ENCODE measurements around the gene ASB2.

The ASB2 gene

DNA sequence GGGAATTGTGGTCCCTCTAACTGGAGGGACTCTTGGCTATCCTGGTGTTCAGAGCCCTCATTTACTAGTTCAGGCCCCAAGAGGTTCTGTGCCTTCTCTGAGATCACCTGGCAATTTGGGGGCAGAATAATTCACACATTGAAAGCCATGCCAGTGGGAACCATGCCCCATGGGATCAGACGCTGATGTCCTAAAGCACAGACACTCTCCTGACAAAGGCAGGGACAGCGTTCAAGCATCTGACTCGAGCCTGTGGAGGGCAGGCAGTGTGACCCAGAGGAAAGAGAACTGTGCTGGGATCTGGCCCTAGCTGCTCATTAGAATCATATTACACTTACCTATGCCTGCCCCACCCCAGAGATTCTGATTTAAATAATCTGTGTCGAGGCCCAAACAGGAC is 2.4 kb upstream of the ASB2 start:
- DNase-seq: no peak

DNA sequence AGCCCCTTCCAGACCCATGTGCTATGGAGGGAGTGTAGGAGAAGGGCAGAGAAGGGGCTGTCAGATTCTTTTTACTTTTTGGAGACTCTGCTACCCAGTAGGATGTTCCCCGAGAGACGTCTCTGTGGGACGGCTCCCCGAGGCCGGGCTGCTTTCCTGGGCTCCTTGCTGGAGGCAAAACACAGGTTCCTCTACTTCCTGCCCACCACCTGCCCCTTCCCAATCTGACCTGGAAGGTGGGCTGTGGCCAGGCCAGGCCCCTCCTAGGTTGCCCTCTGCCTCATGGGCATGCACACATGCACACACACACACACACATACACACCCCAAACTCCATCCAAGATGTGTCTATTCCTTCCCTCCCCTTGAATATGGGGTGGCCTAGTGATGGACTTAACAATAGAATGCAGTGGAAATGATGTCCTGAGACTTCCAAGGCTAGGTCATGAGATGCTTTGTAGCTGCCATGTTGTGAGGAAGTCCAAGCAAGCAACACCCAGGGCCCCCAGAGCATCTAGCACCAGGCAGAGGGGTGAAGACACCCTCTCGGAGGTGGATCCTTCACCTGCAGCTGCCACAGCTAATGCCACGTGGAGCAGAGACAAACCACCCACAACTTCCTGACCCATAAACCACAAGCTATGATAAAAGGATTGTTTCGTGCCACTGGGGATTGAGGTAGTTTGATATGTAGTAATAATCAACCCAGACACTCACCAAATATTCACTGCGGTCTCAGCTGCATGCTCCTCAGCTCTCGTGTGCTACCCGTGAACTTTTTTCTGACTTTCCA is 1.6 kb upstream of the ASB2 start:
- peak; percentile 27 to 85 (median 68) for DNase-seq

DNA sequence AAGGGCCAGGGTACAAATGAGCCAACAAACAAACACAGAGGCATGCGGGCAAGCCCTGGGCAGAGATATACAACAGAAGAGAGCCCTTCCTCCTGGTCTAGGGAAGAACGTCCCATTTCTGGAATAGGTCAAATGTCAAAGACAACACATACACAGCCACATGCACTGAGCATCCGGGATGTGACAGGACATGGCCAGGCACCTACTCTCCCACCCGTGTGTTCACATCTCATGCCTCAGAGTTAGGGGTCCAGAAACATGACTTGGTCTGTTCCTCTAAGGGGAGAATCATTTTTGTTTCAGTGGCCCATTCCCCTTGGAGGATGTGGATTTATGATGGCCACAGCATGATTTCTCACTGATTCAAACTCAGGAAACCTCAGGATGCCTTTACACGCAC is 801 bp upstream of the ASB2 start:
- no peak for DNase-seq

DNA sequence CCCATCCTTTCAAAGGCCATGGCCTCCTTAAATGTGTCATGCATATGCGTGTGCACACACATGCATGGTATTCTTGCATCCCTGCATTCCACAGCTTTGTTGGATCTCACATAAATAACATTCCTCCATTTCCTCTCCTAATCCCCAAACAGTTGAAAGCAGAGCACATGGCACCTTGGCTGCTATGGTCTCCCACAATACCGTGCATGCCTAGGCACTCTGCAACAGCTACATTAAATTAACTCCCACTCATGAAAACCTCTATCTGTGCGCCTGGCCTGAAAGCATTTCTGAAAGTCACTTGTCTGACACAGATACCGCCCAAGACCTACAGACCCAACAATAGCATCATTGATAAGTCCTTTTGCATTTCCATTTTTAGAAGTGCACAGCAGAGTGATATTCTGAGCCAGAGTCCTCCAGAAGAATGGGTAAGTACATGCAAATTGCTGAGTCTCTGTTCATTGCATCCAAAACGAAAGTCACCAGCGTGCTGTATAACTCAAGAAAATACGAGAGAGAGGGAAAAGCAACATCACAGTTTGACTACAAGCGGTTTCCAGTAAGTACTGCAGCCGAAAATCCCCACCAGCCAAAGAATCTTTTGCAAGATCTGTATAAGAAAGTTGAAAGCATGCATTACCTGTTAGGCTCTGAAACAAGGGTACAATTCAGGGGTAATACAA is 436 bp downstream of the ASB2 start:
- no peak for DNase-seq

DNA sequence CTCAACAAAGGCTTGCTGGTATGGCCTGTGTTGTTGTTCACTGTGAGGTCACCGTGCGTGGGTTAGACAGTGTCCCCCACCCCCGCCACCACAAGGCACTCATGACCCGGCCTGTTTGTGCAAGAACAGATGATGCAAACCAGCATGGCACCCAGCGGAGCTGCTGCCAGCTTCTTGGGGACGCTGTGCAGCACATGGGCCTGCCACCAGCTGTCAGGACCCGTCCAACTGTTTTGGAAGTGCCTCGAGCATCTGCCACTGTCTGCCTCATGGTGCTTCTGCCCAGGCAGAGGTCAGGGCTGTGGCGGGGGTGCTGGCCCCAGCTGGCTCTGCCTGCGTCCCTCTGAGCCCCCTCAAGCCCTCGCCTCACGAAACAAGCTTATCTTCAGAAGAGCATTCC is 1.5 kb downstream of the ASB2 start:
- no peak for DNase-seq

DNA sequence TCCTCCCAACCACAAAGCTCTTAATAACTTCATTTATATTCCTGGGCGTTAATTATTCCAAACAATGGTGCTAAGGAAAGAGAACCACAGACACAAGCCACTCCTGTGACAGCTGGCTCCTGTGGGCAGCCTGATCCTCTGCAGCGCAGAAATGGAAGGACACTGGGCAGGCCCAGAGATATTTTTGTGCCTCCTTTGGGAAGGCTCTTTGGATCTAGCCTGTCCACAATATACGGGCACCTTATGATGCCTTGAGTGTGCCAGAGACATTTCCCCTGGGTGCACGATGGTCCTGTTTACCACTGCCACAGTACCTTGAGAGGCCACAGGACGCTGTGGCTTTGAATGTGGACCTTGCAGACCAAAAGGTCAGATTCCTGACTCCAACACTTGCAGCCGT is 2.1 kb downstream of the ASB2 start:
- no peak for DNase-seq

DNA sequence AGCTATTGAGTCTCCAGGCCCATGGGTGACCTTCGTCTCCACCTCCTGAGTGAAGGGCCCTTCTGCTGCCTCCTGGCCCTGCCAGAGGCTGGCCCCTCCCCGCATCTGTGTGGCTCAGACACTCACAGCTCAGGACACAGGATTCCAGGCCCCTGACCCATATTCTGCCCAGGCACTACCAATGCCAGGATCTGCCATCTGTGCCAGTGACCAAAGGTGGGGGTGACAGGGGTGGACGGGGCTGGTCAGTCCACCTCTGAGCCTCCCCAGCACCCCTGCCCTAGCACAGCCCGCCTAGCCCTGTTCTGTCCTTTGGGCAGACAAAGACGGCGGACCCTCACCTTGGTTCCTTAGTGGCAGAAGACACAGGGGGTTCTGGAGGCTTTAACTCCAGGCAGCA is 2.8 kb downstream of the ASB2 start:
- DNase-seq: no peak

DNA sequence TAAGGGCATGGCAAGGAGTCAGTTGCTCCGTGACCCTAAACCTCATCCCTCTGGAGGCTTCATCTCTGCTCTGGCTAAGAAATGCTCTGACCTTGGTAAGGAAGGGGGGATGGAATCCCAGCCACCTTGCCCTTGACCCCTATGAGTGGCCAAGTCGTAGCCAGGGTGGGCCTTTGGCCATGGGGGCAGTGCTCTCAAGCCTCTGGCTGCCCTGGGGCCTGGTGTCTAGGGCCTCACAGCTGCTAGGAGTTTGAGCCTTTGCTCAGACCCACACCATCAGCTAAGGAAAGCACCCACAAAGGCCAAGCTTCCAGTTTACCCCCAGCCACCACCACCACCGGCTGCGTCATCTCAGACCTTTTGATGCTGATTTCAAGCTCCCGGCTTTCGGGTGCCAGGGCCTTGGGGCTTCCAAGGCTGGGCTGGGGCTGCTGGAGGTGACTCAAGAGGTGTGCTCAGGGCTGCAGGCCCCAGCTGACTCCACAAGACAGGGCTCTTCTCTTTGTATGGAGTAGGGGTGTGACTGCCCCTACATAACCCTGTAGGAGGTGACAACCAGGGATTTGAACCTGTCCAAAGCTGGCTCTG is 3.7 kb downstream of the ASB2 start:
- DNase-seq: no peak

DNA sequence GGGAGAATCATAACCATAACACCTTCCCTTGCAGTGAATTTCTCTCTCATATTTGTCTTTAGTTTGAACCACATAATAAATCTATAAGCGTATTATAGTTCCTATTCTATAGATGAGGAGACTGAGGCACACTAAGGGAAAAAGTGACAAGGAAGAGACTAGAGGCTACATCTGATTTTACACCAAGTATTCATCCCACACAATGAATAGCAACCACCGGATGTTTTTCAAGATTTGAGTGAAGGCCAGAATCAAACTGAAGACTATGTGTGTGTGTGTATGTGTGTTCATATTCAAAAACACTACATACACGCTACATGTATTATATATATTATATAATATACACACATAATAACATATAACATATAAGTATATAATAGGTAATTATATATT is 4.7 kb downstream of the ASB2 start:
- DNase-seq: no peak

DNA sequence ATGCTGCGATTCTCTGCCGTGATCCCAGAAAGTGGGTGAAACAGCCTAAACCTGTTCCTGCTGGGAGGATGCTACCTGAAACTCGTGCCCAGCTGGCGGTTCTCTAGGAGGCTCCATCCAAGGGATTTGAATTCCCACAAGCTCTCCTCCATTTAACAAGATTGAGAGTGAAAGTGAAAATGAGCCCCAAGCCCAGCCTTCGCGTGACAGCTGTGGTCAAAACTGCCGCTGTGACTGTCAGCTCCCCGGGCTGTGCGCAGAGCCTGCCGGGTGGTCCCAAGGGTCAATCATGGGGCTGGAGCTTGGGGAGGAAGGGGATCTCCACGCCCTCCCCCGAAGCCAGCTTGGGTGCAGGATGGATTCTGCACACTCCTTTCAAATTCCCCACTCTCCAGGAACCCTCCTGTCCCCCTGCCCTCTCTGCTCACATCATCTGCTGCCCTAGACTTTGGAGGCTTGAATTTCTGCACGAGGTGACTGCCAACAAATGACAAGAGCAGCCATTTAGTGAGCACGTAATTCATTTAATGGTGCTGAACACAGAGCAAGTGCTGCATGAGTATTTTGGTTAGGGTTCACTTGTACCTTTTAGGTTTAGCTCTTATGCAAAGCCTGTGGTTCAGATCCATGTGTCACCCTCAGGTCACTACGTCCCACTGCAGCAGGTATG is 5.3 kb downstream of the ASB2 start:
- DNase-seq: peak in 1 of 6 experiments; percentile 28

DNA sequence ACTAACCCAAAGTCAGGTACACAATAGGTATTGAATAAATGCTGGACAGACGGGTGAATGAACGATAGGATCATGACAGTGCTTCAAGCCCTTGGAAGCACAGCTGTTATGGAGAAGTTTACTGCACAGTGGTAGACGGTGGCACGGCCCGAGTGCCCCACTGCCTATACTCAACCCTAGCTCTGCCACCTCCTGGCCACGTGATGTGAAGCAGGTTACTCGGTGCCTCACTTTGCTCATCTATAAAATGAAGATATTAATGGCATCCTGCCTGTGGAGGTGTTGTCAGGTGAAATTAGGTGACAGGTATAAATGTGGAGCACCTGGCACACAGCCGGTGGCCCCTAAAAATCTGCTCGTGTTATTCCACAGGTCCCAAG is 5.8 kb downstream of the ASB2 start:
- peak; percentile 31 to 56 (median 40) for DNase-seq

DNA sequence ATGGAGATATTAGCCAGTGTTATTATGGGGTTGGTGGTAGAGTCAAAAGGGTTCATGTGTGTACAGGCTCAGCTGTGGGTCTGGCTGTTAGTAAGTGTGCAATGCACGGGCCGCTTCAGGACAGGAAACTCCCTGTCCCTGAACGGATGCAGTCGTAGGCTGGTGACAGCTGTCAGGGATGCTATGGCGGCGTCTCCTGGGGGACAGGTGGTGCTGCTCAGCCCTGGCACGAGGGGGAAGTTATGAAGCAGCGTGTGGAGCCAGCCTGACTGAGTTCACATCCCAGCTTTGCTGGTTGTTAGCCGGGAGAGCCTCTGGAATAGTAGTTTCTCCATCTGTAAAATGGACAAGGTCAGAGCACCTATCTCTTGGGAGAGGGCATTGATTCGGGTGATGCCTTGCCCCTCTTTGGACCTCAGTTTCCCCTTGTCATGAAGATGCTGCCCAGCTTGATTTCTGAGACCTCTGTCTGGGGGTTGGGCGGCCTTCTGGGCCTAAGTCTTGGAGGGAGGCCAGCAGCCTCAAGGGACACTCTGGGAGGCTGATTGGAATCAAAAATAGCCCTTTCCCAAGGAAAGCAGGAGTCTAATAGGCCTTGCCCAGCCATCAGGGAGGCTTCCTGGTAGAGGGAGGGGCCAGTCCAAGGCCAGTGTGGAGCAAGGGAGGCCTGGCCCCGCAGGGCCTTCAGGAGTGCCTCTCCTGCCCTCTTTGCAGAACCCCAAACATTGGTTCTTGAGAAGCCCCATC is 7.1 kb downstream of the ASB2 start:
- no peak for DNase-seq

DNA sequence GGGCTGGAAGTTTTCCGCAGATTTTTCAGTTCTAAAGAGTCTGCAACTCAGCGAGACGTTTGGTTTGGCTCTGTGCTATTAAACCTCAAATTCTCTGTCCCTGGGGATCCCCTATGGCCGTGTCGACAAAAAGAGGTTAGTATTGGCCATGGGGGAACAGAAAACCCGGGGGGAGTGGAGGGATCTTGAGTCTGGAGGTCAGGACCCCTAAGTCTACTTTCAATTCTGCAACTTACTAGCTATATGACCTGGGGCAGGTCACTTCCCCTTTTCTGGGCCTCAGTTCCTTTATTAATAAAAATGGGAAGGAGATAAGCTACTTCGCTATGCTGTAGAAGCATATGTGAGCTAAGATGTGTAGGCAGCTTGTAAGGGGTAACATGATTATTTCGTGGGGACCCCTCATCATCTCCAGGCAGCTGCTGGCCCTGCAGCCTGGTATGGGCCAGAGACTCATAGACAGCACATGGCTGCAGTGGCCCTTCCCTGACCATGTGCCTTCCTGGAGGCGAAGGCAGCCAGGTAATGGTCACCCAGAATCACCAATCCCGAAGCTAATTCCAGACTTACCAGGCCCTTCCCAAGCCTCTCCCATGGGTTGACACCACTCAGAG is 8.6 kb downstream of the ASB2 start:
- DNase-seq: no peak

DNA sequence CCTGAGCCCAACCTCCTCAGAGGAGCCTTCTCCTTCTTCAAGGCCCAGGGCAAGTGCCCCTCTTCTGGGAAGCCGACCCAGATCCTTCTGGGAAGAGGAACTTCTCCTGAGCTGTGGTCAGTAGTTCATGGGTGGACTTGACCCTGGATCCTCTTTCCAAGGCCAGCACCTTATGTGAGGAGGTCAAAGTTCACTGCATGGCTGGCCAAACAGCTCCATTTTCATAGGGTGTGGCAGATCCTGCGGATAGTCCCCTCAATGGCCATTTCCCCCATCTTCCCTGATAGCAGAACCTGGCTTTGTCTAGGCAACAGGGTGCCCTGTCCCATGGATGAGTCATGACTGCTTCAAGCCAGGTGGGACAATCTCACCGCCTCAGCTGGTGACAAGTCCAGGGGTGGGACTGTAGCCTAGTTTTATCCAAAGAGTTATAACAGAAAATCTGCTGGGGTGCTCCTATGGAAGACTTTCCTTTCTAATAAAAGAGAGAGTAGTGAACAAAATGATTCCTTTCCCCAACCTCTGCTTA is 10.4 kb downstream of the ASB2 start:
- no peak for DNase-seq

DNA sequence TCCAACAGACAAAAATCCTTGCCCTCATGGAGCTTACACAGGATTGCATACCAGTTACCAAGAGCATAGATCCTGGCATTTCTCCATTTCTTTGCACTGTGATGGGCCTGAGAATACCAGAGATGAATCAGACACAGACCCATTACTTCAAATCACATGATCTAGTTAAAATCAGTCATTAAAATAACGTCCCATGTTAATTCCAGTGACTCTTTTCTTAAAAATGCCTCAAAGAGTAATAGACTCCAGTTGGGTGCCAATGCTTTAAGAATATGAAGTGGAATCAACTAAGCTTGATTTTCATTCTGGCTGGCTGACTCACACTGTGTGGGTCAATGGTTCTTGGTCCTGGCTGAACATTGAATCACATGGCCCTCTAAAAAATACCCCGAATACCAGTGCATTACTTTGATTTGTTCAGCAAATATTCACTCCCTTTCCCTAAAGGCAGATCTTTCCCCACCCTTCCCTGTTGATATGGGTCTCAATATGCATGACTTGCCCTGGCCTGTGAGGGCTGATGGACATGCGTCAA is 11.0 kb downstream of the ASB2 start:
- DNase-seq: no peak

DNA sequence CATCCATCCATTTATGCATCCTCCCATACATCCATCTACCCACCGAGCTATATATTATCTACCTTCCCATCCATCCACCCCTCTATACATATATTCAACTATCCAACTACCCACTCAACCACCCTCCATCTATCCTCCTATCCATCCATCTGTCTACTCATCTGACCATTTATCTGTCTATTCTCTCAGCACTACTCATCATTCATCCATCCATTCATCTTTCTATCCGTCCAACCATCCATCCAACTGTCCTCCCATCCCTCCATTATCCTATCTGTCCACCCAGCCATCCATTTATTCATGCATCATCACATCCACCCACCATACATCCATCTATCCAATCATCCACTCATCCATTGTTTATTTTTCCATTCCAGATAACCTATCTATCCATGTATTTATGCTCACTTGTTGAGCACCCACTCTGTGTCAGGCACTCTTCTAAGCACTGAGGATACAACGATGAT is 11.5 kb downstream of the ASB2 start:
- no peak for DNase-seq

DNA sequence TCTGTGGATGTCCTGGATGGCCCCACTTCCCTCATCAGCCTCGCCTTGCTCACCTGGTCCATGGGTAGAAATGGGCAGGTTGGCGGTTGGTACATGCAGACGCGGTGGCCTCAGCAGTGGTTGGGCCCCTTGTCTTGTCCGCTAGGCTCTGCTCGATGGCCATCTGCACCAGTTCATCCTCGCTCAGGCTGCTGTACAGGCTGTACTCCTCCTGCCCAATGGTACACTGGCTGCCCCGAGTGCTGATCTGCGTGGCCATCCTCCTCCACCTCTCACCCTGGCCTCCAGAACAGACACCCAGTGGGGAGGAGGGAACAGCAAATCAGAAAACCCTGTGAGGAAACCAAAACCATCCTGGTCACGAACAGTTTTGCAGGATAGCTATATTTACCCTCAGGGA is 12.1 kb downstream of the ASB2 start:
- DNase-seq: no peak

DNA sequence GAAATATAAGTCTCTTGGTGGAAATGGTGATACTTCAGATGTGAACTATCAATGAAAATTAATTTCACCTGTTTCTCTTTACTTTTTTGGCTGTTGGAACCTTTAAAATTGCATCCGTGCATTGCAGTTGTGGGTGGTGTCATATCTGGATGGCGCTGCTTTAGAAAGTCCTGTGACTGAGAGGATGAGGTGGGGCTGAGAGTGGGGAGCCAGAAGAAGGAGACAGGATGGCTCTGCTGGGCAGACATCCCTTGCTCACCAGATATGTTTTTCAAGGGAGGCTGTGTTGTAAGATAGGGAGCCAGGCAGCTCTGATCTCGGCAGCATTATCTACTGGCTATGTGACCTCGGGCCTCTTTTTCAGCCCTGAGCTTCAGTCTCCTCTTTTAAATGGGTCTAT is 12.7 kb downstream of the ASB2 start:
- DNase-seq: no peak

DNA sequence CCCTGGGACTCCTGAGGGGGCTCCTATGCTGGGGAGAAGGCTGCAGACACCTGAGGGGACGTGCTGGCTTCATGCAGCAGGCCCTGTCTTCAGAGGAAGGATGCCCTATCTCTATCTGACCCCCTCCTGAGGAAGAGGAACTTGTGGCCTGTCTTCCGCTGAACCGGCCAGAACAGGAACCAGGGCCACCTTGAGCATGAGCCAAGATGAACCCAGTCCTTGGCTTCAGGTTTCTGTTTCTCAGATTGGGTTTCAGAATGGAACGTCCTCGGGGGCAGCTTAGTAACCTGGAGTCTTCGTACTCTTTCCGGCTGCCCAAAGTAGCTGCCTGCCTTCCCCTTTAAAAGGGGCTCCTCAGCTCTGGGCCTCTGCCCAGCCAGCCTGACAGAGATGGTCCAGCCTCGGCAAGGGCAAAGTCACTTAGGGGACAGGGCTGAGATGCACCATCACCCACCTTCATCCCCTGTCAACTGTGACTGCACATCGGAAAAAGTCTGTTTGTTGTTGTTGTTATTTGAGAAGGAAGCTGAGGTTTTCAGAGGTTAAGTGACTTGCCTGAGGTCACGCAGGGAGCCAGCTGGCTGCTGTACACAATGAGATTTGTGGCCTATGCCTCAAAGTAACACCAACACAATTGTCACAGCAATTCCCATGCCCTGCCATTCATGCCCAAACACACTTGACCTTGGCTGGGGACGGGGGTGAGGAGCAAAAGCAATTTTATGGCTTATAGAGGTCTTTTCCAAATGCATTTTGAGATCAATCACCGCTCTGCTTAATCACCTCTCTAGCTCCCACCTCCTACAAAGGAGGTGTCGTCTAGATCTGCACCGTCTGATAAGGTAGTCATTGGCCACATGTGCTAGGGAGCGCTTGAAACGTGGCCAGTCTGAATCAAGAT is 13.4 kb downstream of the ASB2 start:
- DNase-seq: peak in 2 of 6 experiments; percentile 17 to 38

DNA sequence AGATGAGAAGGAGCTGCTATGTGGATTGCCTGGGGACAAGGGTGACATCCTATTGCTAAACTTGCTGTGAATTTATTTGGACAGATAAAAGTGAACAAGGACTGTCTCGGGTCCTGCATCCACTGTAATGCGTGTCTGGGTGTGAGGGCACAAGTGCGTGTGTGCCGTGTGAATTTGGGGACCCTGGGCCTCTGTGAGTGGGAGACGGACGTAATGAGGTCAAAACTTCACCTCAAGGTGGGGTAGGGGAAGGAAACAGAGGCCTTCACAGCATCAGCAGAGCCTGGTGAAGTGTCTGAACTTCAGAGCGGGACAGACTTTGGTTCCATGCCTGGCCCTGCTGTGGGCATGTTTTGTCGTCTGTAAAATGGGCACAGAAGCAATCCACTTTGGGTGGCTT is 14.8 kb downstream of the ASB2 start:
- no peak for DNase-seq

All from stimulated activated naive CD4-positive, alpha-beta T cell (primary cell).